HepG2 (cell line): ENCODE data around the gene ALDH1L2. TPM values are rescaled to one million over a fixed set of nuclear protein-coding genes. Genes with fewer than 3 reads are reported as not detected.
A peak's percentile ranks its signal among the peaks of the same experiment; 100 is the strongest.

Experiments
- ARID3A ChIP-seq: IDR thresholded peaks from 2 replicates; pipeline ENCODE4 v1.6.1; 2012; ENCODE audit warnings: low read depth, low read length, improper control_type of control experiment
- CCDC6 ChIP-seq: sonication (generic); formaldehyde crosslinking; IDR thresholded peaks from 2 replicates; pipeline ENCODE4 v1.8.1; 2022; ENCODE audit warnings: mild to moderate bottlenecking, missing genetic modification reagents, moderate library complexity
- CSRNP1 ChIP-seq: sonication (generic); formaldehyde crosslinking; IDR thresholded peaks from 2 replicates; pipeline ENCODE4 v1.8.1; 2023; ENCODE audit warnings: mild to moderate bottlenecking, missing genetic modification reagents
- HDAC1 ChIP-seq: sonication (generic); formaldehyde crosslinking; IDR thresholded peaks from 2 replicates; pipeline ENCODE4 v1.5.1; 2020; ENCODE audit warnings: mild to moderate bottlenecking, missing genetic modification reagents
- HNF1B ChIP-seq: sonication (generic); formaldehyde crosslinking; IDR thresholded peaks from 2 replicates; pipeline ENCODE4 v1.5.1; 2020; ENCODE audit warnings: mild to moderate bottlenecking, moderate library complexity, missing genetic modification reagents
- HNRNPL ChIP-seq: fragments of 200-400 bp; formaldehyde crosslinking; IDR thresholded peaks from 2 replicates; pipeline ENCODE4 v1.6.1; 2017; ENCODE audit warnings: mild to moderate bottlenecking, low read depth, low read length
- HOXA7 ChIP-seq: sonication (generic); formaldehyde crosslinking; IDR thresholded peaks from 2 replicates; pipeline ENCODE4 v1.8.1; 2022; ENCODE audit warnings: mild to moderate bottlenecking, missing genetic modification reagents, moderate library complexity
- KLF6 ChIP-seq: IDR thresholded peaks from 2 replicates; pipeline ENCODE4 v1.8.0; 2016; ENCODE audit warnings: missing biosample characterization, missing genetic modification reagents
- NCOR1 ChIP-seq: fragments of 200-600 bp; sonication (generic); IDR thresholded peaks from 2 replicates; pipeline ENCODE4 v1.7.0; 2017; ENCODE audit warnings: antibody characterized with exemption, low read length, borderline replicate concordance
- NPAS2 ChIP-seq: sonication (generic); formaldehyde crosslinking; IDR thresholded peaks from 2 replicates; pipeline ENCODE4 v1.8.0; 2022; ENCODE audit warnings: mild to moderate bottlenecking, missing genetic modification reagents, borderline replicate concordance
- ONECUT2 ChIP-seq: sonication (generic); formaldehyde crosslinking; IDR thresholded peaks from 2 replicates; pipeline ENCODE4 v1.4.0; 2020; ENCODE audit warnings: missing genetic modification reagents
- PCBP1 ChIP-seq: fragments of 200-400 bp; formaldehyde crosslinking; IDR thresholded peaks from 2 replicates; pipeline ENCODE4 v1.6.1; 2017; ENCODE audit warnings: mild to moderate bottlenecking, low read depth, low read length, borderline replicate concordance
- PTBP1 ChIP-seq: fragments of 200-400 bp; formaldehyde crosslinking; IDR thresholded peaks from 2 replicates; pipeline ENCODE4 v1.6.1; 2018; ENCODE audit warnings: low read length, low read depth; ENCODE audit not compliant: poor library complexity, severe bottlenecking
- RFX5 ChIP-seq: IDR thresholded peaks from 2 replicates; pipeline ENCODE4 v1.6.1; 2011; ENCODE audit warnings: low read depth, low read length, improper control_type of control experiment
- SAFB2 ChIP-seq: sonication (generic); formaldehyde crosslinking; IDR thresholded peaks from 2 replicates; pipeline ENCODE4 v1.5.1; 2020; ENCODE audit warnings: missing genetic modification reagents, low read depth, mild to moderate bottlenecking, borderline replicate concordance
- SUZ12 ChIP-seq: fragments of 150-350 bp; IDR thresholded peaks from 2 replicates; pipeline ENCODE4 v1.6.1; 2014; ENCODE audit warnings: low read depth, low read length
- ZHX1 ChIP-seq: sonication (generic); formaldehyde crosslinking; IDR thresholded peaks from 2 replicates; pipeline ENCODE4 v1.8.1; 2022; ENCODE audit warnings: low read depth, mild to moderate bottlenecking, missing genetic modification reagents
- ZNF33B ChIP-seq: sonication (generic); formaldehyde crosslinking; IDR thresholded peaks from 2 replicates; pipeline ENCODE4 v1.5.1; 2020; ENCODE audit warnings: mild to moderate bottlenecking, missing genetic modification reagents
- ZNF713 ChIP-seq: sonication (generic); formaldehyde crosslinking; IDR thresholded peaks from 2 replicates; pipeline ENCODE4 v1.4.0; 2020; ENCODE audit warnings: mild to moderate bottlenecking, missing genetic modification reagents
- polyA plus RNA-seq, 8 experiments: library from polyadenylated mRNA; depleted of rRNA in 3 of 8; stranded (reverse) in 7 of 8; unstranded in 1 of 8; fragments of >200 nt; fragmentation: Illumina TruSeq in 4 of 8; extraction: Trizol in 4 of 8; gene quantifications; 2 replicates each; pipeline versions ENCODE4 v1.2.1 to v1.2.3, GENCODE V29; 2011 to 2016; ENCODE audit warnings: low read depth in 4 of 8, missing spikeins in 1 of 8, mixed read lengths in 1 of 8; ENCODE audit not compliant: insufficient read depth in 1 of 8
- total RNA-seq, 5 experiments: library from RNA; depleted of rRNA; stranded (reverse); fragments of >200 nt; fragmentation: Illumina TruSeq; extraction: Trizol; gene quantifications; 2 replicates each; pipeline ENCODE4 v1.2.3, GENCODE V29; 2016; ENCODE audit warnings: low read depth in 1 of 5
- TF ChIP-seq, protein P1 (sequence below): sonication (generic); formaldehyde crosslinking; IDR thresholded peaks from 2 replicates; pipeline ENCODE4 v1.4.0; 2020; ENCODE audit warnings: mild to moderate bottlenecking, missing genetic modification reagents

The ALDH1L2 gene
- total and polyA plus RNA-seq, 2 of the 13 experiments (the other 11 are each of a cell fraction or from before 2014, with no cell fraction given), result 0.40 to 4.6 TPM

- TF ChIP-seq ZHX1 (CRISPR knock-in tag) (peak; percentile 90), HDAC1 (CRISPR knock-in tag) (peak; percentile 86; the same call in 1 of the 2 replicates), HOXA7 (no peak), CSRNP1 (CRISPR knock-in tag) (no peak; the same call in 1 of the 2 replicates), ZNF33B (CRISPR knock-in tag) (peak; percentile 93), NPAS2 (no peak), HNF1B (CRISPR knock-in tag) (peak; percentile 86), SAFB2 (no peak), PTBP1 (no peak), ZNF713 (CRISPR knock-in tag) (no peak), SUZ12 (peak; percentile 65), PCBP1 (peak; percentile 42; the same call in 1 of the 2 replicates), ARID3A (no peak), ONECUT2 (CRISPR knock-in tag) (no peak), KLF6 (CRISPR knock-in tag) (peak; percentile 93), CCDC6 (CRISPR knock-in tag) (peak; percentile 91; the same call in 1 of the 2 replicates), HNRNPL (peak; percentile 58; the same call in 1 of the 2 replicates), NCOR1 (no peak), RFX5 (no peak)
- TF ChIP-seq, protein P1, sequence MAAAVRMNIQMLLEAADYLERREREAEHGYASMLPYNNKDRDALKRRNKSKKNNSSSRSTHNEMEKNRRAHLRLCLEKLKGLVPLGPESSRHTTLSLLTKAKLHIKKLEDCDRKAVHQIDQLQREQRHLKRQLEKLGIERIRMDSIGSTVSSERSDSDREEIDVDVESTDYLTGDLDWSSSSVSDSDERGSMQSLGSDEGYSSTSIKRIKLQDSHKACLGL (CRISPR knock-in tag), result peak; percentile 88
These were observed 23.5 kb upstream of the ALDH1L2 start, which contains the start of gene WASHC4 (continued) for GRCh38 chr12:105107494-105108371.
